Measurements from ENCODE around the gene SRGAP3. TPM values are rescaled to one million over a fixed set of nuclear protein-coding genes. Genes with fewer than 3 reads are reported as not detected.

SRGAP3 gene
- total RNA-seq, 1 experiment from 2014 or later: 17.9 TPM

GRCh38 chr3:8987645-8988383, 261.6 kb downstream of the SRGAP3 start (continued):
- TF ChIP-seq FOXP4 (CRISPR knock-in tag; IDR thresholded peaks at IDR 0.05) (no peak), AFF4 (CRISPR knock-in tag; IDR thresholded peaks at IDR 0.05; ENCODE audit: borderline replicate concordance) (no peak), ATF1 (CRISPR knock-in tag; IDR thresholded peaks at IDR 0.05) (no peak), MLX (CRISPR knock-in tag; IDR thresholded peaks at IDR 0.05) (no peak), ATF3 (CRISPR knock-in tag; conservative IDR thresholded peaks at IDR 0.05) (no peak), AR (CRISPR knock-in tag; IDR thresholded peaks at IDR 0.05) (no peak), RELA (CRISPR knock-in tag; IDR thresholded peaks at IDR 0.05; ENCODE audit: borderline replicate concordance) (no peak), STAT6 (CRISPR knock-in tag; conservative IDR thresholded peaks at IDR 0.05; ENCODE audit: low read depth) (no peak)

GRCh38 chr3:8987226-8987625, 262.2 kb downstream of the SRGAP3 start:
- Mint-ChIP-seq H3K9me3 (no peaks in the 10 kb centered on the region), H3K27me3 (ENCODE audit: low read depth) (no peaks in the 10 kb centered on the region), H3K4me3 (no peak overlapping the region), H3K36me3 (no peaks in the 10 kb centered on the region), H3K4me1 (peaks cover 5% of the 10 kb centered on the region), H3K27ac (no peak overlapping the region)
- DNase-seq (ENCODE audit: low spot score) (no peak), ATAC-seq (peak; percentile 8)
- POLR2A ChIA-PET: interaction anchor here (1.0 to 1.5 kb wide), 2 partner anchors 315 to 385 kb away, joined by 3 to 4 read pairs; no protein-coding TSS in a partner anchor
- CTCF ChIA-PET: interaction anchor here (0.5 to 5.8 kb wide), 65 partner anchors 11 to 662 kb away, joined by 3 to 115 read pairs (median 6); partner anchors contain the start of genes MTMR14 and SRGAP3
- no peak for TF ChIP-seq NFE2L1 (CRISPR knock-in tag; IDR thresholded peaks at IDR 0.05)
- no peak for TF ChIP-seq RELA (CRISPR knock-in tag; IDR thresholded peaks at IDR 0.05; ENCODE audit: borderline replicate concordance)
- no peak for TF ChIP-seq CTCF (IDR thresholded peaks at IDR 0.05)
- no peak for TF ChIP-seq KAT7 (CRISPR knock-in tag; IDR thresholded peaks at IDR 0.05; ENCODE audit: borderline replicate concordance)

Data from WTC11 (cell line).